ENCODE data around the gene FKBP2. TPM values are rescaled to one million over a fixed set of nuclear protein-coding genes. Genes with fewer than 3 reads are reported as not detected.

FKBP2 gene
- total RNA-seq, 5 donors from 2014 or later (not counting 1 experiment from before 2014, with no cell fraction given): 17.9 to 53.0 (median 42.9) TPM

DNA sequence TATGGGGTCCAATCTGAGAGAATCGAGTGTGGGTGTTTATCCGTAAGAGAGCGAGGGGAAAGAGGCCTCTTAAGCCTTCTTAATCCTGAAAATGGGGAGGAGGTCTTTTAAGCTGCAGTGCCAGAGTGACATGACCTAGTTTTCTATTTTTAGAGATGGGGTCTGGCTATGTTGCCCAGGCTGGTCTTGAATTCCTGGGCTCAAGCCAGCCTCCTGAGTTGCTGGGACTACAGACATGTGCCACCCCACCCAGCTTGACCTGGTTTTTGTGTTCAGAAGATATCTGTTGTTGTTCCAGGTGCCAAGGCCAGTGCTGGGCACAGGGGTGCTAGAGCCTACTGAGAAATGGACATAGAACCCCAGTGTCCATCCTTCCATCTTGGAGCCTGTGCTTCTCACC lies 42.2 kb downstream of the FKBP2 start:
- Mint-ChIP-seq H3K4me1 (peaks cover 19 to 27% (median 25%) of the 10 kb centered on the region in 3 donors), H3K27me3 (no peaks in the 10 kb centered on the region), H3K27ac (no peak overlapping the region), H3K36me3 (peaks cover 11% of the 10 kb centered on the region), H3K9me3 (no peaks in the 10 kb centered on the region), H3K4me3 (peak overlapping the region; percentile 34 to 86 (median 84))
- 96% methylated on average over 3 of the region's 3 CpGs for WGBS (ENCODE audit: insufficient coverage)
- ATAC-seq (replicated peaks in 1 of 4) (no peak), DNase-seq (no peak)
- H3K9me3 ChIP-seq: no peaks in the 10 kb centered on the region
- H3K4me3 ChIP-seq (ENCODE audit: control insufficient read depth in 1 of 2, extremely low read depth in 1 of 2, low read length in 1 of 2): no peak overlapping the region
- no peaks in the 10 kb centered on the region for H3K27me3 ChIP-seq (replicated peaks in 1 of 2; ENCODE audit: control insufficient read depth in 2 of 2, extremely low read depth in 1 of 2, insufficient read depth in 2 of 2, low read length in 1 of 2)
- peaks cover 4 to 37% of the 10 kb centered on the region in 2 experiments for H3K4me1 ChIP-seq (ENCODE audit: control insufficient read depth in 1 of 2, extremely low read depth in 1 of 2, insufficient read depth in 2 of 2, low read length in 2 of 2)
- H3K36me3 ChIP-seq (ENCODE audit: control insufficient read depth in 2 of 2, extremely low read depth in 1 of 2, insufficient read depth in 1 of 2, low read length in 1 of 2): peaks cover 0 to 12% of the 10 kb centered on the region in 2 donors
- ChIA-PET POLR2A (interaction anchor here (0.5 to 1.3 kb wide), 4 partner anchors 11 to 106 kb away, joined by 3 to 6 read pairs (median 4); no protein-coding TSS in a partner anchor), CTCF (interaction anchor here (0.5 to 3.7 kb wide), 4 partner anchors 11 to 34 kb away, joined by 4 to 16 read pairs (median 4); no protein-coding TSS in a partner anchor)
- no peak overlapping the region for H3K27ac ChIP-seq (ENCODE audit: low read length)

DNA sequence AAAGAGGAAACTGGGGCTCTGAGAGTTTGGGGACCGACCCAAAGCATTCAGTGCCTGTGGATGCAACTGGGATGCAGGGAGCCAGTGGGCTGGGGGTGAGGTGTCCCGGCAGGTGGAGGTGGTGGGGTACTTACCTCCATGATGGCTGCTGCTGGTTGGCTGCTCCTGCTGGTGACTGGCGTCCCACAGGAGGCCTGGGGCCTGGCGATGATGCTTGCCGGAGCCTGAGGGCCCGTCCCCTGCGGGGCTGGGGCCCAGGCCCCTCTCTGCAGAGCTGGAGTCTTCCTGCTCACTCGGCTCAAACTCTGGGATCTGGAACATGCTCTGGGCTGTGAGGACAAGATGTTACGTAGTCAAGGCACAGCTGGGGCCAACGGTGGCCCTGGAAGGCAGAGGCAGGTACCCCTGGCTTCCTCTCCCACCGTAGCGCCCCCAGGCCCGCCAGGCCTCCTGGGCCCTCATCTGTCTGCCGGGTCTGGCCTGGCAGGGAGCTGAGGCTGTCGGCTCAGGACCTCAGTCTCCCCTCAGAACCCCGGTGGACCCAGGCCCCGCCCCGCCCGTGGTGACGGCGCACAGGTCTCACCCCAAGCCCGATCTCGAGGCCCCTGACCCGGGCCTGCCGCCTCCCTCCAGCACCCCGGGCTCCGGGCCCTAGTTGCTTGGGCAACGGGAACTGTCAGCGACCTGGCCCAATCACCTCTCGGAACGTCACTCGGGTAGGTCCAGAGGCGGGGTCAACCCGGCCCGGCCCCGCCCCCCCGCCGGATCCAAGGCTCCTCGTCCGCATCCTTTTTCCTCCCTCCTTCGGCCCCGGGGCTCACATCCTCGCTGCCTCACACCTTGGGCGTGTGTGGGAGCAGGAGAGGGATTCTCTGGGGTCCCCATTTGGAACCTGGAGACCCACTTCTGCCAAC lies 43.4 kb downstream of the FKBP2 start, which contains the start of gene BAD:
Gene BAD, minus strand, starts transcription at position 618 of the 914 bp plus-strand sequence. Its CDS starts 297 bp downstream, at position 321.
- H3K27ac ChIP-seq (ENCODE audit: low read length): peak within 1 kb of the TSS; percentile 100
- peak; percentile 81 to 94 (median 89) for DNase-seq
- H3K9me3 ChIP-seq: no peaks in the 10 kb centered on the region
- CTCF ChIA-PET: interaction anchor here (0.6 to 3.7 kb wide), 10 partner anchors 13 to 98 kb away, joined by 3 to 16 read pairs (median 6); partner anchors contain the start of genes CATSPERZ (in 1 of the 2), FKBP2 (in 1 of the 2), PRDX5 (in 1 of the 2) and STIP1 (in 1 of the 2)
- H3K4me3 Mint-ChIP-seq: peak within 1 kb of the TSS; percentile 84 to 86 (median 85)
- H3K27me3 Mint-ChIP-seq: no peaks in the 10 kb centered on the region
- peaks cover 4 to 37% of the 10 kb centered on the region in 2 experiments for H3K4me1 ChIP-seq (ENCODE audit: control insufficient read depth in 1 of 2, extremely low read depth in 1 of 2, insufficient read depth in 2 of 2, low read length in 2 of 2)
- H3K36me3 Mint-ChIP-seq: peaks cover 5% of the 10 kb centered on the region
- H3K4me1 Mint-ChIP-seq: peaks cover 19 to 27% (median 25%) of the 10 kb centered on the region in 3 donors
- H3K27me3 ChIP-seq (replicated peaks in 1 of 2; ENCODE audit: control insufficient read depth in 2 of 2, extremely low read depth in 1 of 2, insufficient read depth in 2 of 2, low read length in 1 of 2): peaks cover 0 to under 1% of the 10 kb centered on the region in 2 experiments
- 5% methylated on average over 33 of the region's 44 CpGs for WGBS (ENCODE audit: insufficient coverage)
- peak; percentile 79 to 83 (median 80) for ATAC-seq (replicated peaks in 1 of 4)
- H3K27ac Mint-ChIP-seq: peak within 1 kb of the TSS; percentile 92 to 95
- H3K9me3 Mint-ChIP-seq: no peaks in the 10 kb centered on the region
- peaks cover 0 to 7% of the 10 kb centered on the region in 2 donors for H3K36me3 ChIP-seq (ENCODE audit: control insufficient read depth in 2 of 2, extremely low read depth in 1 of 2, insufficient read depth in 1 of 2, low read length in 1 of 2)
- H3K4me3 ChIP-seq (ENCODE audit: control insufficient read depth in 1 of 2, extremely low read depth in 1 of 2, low read length in 1 of 2): peak within 1 kb of the TSS; percentile 76 to 87
- POLR2A ChIA-PET: interaction anchor here (0.5 to 1.7 kb wide), 7 partner anchors 9 to 43 kb away, joined by 3 to 6 read pairs (median 5); partner anchors contain the start of genes FKBP2 (in 1 of the 2), PRDX5 (in 1 of the 2) and TRMT112 (in 1 of the 2)

DNA sequence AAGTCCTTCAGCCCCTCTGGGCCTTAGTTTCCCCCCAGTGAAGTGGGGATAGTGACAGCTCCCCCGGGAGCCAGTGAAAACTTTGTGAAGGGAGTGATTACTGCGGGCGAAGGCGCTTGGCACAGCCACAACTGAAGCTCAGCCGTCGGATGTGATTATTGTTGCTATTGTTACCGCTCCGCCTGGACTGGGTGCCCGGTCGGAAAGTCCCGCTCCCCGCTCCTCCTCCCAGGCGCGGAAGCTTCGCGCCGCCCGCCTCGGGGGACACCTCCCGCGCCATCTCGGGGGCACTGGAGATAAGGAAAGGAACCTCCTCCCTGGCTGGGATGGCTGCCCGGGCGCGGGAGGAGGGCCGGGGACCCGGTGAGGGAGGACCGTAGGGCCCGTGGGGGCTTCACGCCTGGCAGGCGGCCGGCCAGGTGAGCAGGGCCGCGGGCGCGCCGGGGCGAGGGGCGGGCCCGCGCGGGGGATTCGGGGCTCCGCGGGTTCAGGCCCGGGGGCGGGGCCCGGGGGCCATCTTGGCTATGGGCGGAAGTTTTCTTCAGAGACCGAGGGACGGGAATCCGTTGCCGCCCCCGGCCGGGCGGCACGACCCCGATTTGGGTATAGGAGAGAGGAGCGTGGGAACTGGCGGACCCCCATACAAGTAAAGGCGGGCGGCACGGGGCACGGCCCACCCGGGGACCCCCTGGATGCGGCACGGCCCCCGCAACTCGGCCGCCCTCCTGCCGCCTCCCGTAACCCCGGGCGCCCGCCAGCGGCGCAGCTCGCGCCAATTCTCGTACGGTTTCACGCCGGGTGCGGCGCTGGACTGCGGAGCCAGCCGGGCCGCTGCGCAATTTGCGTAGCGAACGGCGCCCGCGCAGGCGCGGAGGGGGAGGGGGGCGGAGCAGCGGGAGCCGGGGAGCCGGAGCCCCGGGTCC lies 44.3 kb downstream of the FKBP2 start, which contains the start of gene GPR137:
Gene GPR137, plus strand, starts transcription at position 887 of the 923 bp plus-strand sequence. CDS start 677 bp downstream, outside the sequence.
- ChIA-PET POLR2A (interaction anchor here in 1 of 2 donors (0.6 to 1.7 kb wide), 6 partner anchors 13 to 99 kb away, joined by 3 to 6 read pairs (median 4); partner anchors contain the start of genes FKBP2, PRDX5, STIP1 and TRMT112), CTCF (interaction anchor here (0.6 to 3.7 kb wide), 11 partner anchors 14 to 99 kb away, joined by 3 to 16 read pairs (median 5); partner anchors contain the start of genes CATSPERZ (in 1 of the 2), FKBP2 (in 1 of the 2), PRDX5 (in 1 of the 2) and STIP1 (in 1 of the 2))
- Mint-ChIP-seq H3K27ac (peak within 1 kb of the TSS; percentile 92 to 95), H3K4me3 (peak within 1 kb of the TSS; percentile 84 to 86 (median 85)), H3K36me3 (peaks cover 5% of the 10 kb centered on the region), H3K4me1 (peaks cover 19 to 27% (median 25%) of the 10 kb centered on the region in 3 donors), H3K27me3 (peaks cover 0 to under 1% of the 10 kb centered on the region in 2 donors), H3K9me3 (no peaks in the 10 kb centered on the region)
- Histone ChIP-seq H3K27ac (ENCODE audit: low read length) (peak within 1 kb of the TSS; percentile 100), H3K4me3 (ENCODE audit: control insufficient read depth in 1 of 2, extremely low read depth in 1 of 2, low read length in 1 of 2) (peak within 1 kb of the TSS; percentile 76 to 87), H3K36me3 (ENCODE audit: control insufficient read depth in 2 of 2, extremely low read depth in 1 of 2, insufficient read depth in 1 of 2, low read length in 1 of 2) (peaks cover 0 to 7% of the 10 kb centered on the region in 2 donors), H3K9me3 (no peaks in the 10 kb centered on the region), H3K4me1 (ENCODE audit: control insufficient read depth in 1 of 2, extremely low read depth in 1 of 2, insufficient read depth in 2 of 2, low read length in 2 of 2) (peaks cover 4 to 37% of the 10 kb centered on the region in 2 experiments), H3K27me3 (replicated peaks in 1 of 2; ENCODE audit: control insufficient read depth in 2 of 2, extremely low read depth in 1 of 2, insufficient read depth in 2 of 2, low read length in 1 of 2) (peaks cover 0 to 9% of the 10 kb centered on the region in 2 experiments)
- DNase-seq (peak; percentile 81 to 97 (median 91)), ATAC-seq (replicated peaks in 1 of 4) (peak; percentile 70 to 77 (median 74))
- WGBS (ENCODE audit: insufficient coverage): under 1% methylated on average over 92 of the region's 102 CpGs

DNA sequence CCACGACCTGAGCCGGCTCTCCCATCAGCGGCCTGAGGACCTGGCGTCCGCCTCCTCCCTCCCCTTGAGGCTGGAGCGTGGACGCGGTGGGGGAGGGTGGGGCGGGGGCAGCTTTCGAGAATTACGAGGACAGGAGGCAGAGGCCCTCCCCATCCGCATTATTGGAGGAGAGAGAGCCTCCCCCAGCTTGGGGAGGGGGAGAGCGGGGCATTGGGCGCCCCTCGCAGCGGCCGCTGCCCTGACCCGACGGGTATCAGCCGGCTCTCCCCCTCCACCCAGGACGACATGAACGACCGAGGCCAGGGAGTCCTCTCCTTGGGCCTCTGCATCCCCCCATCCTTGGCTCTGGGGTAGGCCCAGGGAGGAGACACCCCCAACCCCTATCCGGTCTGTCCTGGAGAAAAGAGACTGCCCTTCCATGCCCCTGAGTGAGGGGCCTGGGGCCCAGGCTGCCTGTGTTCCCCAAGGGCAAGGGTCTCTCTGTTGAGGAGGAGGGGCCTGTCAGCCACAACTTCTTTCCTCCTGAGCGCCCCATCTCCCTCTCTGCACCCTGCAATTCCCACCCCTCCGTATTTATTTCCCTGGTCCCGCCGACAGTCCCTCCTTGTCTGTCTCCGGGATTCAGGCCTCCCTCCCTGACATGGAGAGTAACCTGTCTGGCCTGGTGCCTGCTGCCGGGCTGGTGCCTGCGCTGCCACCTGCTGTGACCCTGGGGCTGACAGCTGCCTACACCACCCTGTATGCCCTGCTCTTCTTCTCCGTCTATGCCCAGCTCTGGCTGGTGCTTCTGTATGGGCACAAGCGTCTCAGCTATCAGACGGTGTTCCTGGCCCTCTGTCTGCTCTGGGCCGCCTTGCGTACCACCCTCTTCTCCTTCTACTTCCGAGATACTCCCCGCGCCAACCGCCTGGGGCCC lies 45.2 kb downstream of the FKBP2 start:
- Histone ChIP-seq H3K9me3 (no peaks in the 10 kb centered on the region), H3K4me1 (ENCODE audit: control insufficient read depth in 1 of 2, extremely low read depth in 1 of 2, insufficient read depth in 2 of 2, low read length in 2 of 2) (peaks cover 4 to 40% of the 10 kb centered on the region in 2 experiments), H3K27ac (ENCODE audit: low read length) (peak overlapping the region; percentile 70), H3K27me3 (replicated peaks in 1 of 2; ENCODE audit: control insufficient read depth in 2 of 2, extremely low read depth in 1 of 2, insufficient read depth in 2 of 2, low read length in 1 of 2) (peaks cover 4 to 18% of the 10 kb centered on the region in 2 experiments), H3K4me3 (ENCODE audit: control insufficient read depth in 1 of 2, extremely low read depth in 1 of 2, low read length in 1 of 2) (peak overlapping the region; percentile 17 to 87), H3K36me3 (ENCODE audit: control insufficient read depth in 2 of 2, extremely low read depth in 1 of 2, insufficient read depth in 1 of 2, low read length in 1 of 2) (peaks cover 0 to 7% of the 10 kb centered on the region in 2 donors)
- Mint-ChIP-seq H3K4me3 (peak overlapping the region; percentile 67 to 84 (median 74)), H3K36me3 (peaks cover 4% of the 10 kb centered on the region), H3K27me3 (peaks cover 5 to 7% of the 10 kb centered on the region in 2 donors), H3K4me1 (peaks cover 25 to 32% (median 30%) of the 10 kb centered on the region in 3 donors), H3K9me3 (no peaks in the 10 kb centered on the region), H3K27ac (peak overlapping the region; percentile 70 to 84)
- ChIA-PET POLR2A (interaction anchor here in 1 of 2 donors (1.6 to 1.7 kb wide), 2 partner anchors 14 to 31 kb away, joined by 5 to 6 read pairs; partner anchors contain the start of genes PRDX5 and TRMT112), CTCF (interaction anchor here (0.6 to 3.7 kb wide), 7 partner anchors 14 to 100 kb away, joined by 3 to 16 read pairs (median 6); partner anchors contain the start of genes CATSPERZ (in 1 of the 2), PRDX5 (in 1 of the 2), STIP1 (in 1 of the 2) and TRMT112 (in 1 of the 2))
- DNase-seq (peak in 6 of 35 experiments; percentile 14 to 48 (median 27)), ATAC-seq (replicated peaks in 1 of 4) (no peak)
- 66% methylated on average over 14 of the region's 40 CpGs for WGBS (ENCODE audit: insufficient coverage)
